ENCODE data around the gene XYLT1. TPM values are rescaled to one million over a fixed set of nuclear protein-coding genes. Genes with fewer than 3 reads are reported as not detected.

Gene XYLT1
- total and polyA plus RNA-seq, 12 donors = 0.29 to 4.0 (median 1.6) TPM

DNA sequence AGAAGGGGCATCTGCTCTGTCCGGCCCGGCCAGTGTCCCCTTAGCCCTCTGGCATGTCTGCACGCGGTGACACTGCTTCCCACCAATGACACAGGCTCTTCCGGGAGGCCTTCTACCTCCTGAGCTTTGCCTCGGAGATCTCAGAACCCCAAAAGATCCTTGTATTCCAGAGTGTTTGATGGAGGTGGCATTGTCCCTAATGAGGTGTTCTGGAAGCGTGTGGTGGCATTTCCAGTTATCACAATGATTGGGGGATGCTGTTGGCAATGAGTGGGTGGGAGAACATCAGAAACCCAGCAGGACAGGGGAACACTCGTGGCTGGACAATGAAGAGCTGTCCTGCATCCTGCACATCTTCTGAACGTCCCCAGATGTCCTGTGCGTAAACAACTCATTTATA lies 198.0 kb downstream of the XYLT1 start:
- Histone ChIP-seq H3K9me3 (no peaks in the 10 kb centered on the region), H3K36me3 (no peaks in the 10 kb centered on the region), H3K27me3 (no peaks in the 10 kb centered on the region), H3K27ac (no peak overlapping the region), H3K4me1 (peaks cover 0 to 26% (median 4%) of the 10 kb centered on the region in 9 donors), H3K4me3 (no peak overlapping the region)
- ATAC-seq (no peak), DNase-seq (no peak)
- TF ChIP-seq, protein P1, sequence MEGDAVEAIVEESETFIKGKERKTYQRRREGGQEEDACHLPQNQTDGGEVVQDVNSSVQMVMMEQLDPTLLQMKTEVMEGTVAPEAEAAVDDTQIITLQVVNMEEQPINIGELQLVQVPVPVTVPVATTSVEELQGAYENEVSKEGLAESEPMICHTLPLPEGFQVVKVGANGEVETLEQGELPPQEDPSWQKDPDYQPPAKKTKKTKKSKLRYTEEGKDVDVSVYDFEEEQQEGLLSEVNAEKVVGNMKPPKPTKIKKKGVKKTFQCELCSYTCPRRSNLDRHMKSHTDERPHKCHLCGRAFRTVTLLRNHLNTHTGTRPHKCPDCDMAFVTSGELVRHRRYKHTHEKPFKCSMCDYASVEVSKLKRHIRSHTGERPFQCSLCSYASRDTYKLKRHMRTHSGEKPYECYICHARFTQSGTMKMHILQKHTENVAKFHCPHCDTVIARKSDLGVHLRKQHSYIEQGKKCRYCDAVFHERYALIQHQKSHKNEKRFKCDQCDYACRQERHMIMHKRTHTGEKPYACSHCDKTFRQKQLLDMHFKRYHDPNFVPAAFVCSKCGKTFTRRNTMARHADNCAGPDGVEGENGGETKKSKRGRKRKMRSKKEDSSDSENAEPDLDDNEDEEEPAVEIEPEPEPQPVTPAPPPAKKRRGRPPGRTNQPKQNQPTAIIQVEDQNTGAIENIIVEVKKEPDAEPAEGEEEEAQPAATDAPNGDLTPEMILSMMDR (IDR thresholded peaks at IDR 0.05) = no peak
- intact Hi-C loops (cut with DNase I) = loop anchor here in 3 of 10 donors (10.0 kb wide), 1 partner anchor 192 kb away; no protein-coding TSS in a partner anchor
- WGBS, 2 donors = 89 to 91% methylated on average over 10 of the region's 10 CpGs

DNA sequence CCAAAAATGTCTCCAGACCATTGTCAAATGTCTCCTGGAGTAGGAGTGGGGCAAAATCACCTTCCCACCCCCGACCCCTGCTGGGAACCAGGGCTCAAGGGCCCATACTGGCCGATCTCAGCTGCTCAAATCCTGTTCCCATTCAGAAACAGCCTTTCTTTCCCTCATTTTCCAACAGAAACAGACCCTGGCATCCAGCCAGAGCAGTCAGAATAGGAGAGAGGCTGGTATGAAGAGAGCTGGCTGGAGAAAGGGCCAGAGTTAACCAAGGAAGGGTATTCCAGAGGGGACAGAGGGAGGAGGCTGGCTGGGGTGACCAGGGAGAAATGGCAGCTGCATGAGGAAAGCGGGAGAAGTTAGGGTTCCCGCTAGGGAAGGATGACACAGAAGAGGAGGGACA lies 199.1 kb downstream of the XYLT1 start:
- Histone ChIP-seq H3K4me1 (peaks cover 0 to 26% (median 4%) of the 10 kb centered on the region in 9 donors), H3K36me3 (no peaks in the 10 kb centered on the region), H3K27me3 (no peaks in the 10 kb centered on the region), H3K9me3 (no peaks in the 10 kb centered on the region), H3K4me3 (no peak overlapping the region), H3K27ac (peak overlapping the region in 1 of 10 donors; percentile 9)
- peak in 2 of 8 donors; percentile 30 to 34 for ATAC-seq
- TF ChIP-seq, protein P1 (IDR thresholded peaks at IDR 0.05) = no peak
- intact Hi-C loops (cut with DNase I) = loop anchor here in 3 of 10 donors (10.0 kb wide), 1 partner anchor 193 kb away; no protein-coding TSS in a partner anchor
- no peak for DNase-seq
- 69 to 80% methylated on average over 4 of the region's 4 CpGs for WGBS, 2 donors

DNA sequence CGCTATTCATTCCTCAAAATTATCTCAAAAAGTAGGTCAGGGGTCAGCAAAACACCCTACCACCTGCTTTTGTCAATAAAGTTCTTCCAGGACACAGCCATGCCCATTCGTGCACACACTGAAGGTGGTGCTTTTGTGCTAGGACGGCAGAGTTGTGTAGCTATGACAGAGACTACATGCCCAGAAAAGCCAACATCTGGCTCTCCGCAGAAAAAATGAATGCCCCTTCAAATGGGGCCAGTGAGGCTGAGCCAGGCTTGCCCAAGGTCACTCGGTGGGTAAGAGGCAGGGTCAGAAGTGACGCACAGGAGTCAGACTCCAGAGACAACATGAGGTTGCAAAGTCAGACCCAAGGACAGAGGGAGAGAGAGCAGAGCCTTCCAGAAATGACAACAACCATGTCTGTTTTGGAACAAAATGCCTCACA lies 200.1 kb downstream of the XYLT1 start:
- WGBS, 2 donors = 59 to 60% methylated on average over 6 of the region's 6 CpGs
- ATAC-seq = peak in 3 of 8 donors; percentile 42 to 66 (median 50)

DNA sequence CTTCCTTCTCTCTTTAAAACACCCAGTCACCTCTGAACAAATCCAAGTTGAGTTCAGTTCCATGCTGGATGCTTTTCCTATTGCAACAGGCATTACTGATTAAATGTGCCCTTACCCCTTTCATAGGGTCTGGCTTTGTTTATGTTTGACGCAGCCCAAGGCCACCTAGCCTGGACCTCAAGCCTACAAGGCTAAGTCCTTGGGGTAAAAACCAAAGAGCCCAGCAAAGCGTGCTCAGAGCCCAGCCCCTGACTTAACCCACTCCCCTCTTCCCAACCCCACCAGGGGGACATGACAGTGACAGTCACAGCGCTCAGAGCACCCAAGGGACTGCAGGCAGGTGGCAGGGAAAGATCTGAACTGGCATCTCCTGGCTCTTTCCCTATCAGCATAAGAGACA lies 200.6 kb downstream of the XYLT1 start:
- DNase-seq (no peak), ATAC-seq (no peak)
- WGBS, 2 donors = 91 to 95% methylated on average over 3 of the region's 3 CpGs
- Histone ChIP-seq H3K27me3 (no peaks in the 10 kb centered on the region), H3K4me3 (no peak overlapping the region), H3K4me1 (peaks cover 0 to 20% (median 4%) of the 10 kb centered on the region in 9 donors), H3K36me3 (no peaks in the 10 kb centered on the region), H3K9me3 (no peaks in the 10 kb centered on the region), H3K27ac (no peak overlapping the region)
- TF ChIP-seq, protein P1 (IDR thresholded peaks at IDR 0.05) = no peak
- intact Hi-C loops (cut with DNase I) = loop anchor here in 3 of 10 donors (10.0 kb wide), 1 partner anchor 195 kb away; no protein-coding TSS in a partner anchor

More for the DNA sequence above, 200.1 kb downstream of the XYLT1 start:
- no peaks in the 10 kb centered on the region for H3K36me3 ChIP-seq
- H3K27me3 ChIP-seq = no peaks in the 10 kb centered on the region
- no peak for DNase-seq
- intact Hi-C loops (cut with DNase I) = loop anchor here in 3 of 10 donors (10.0 kb wide), 1 partner anchor 194 kb away; no protein-coding TSS in a partner anchor
- H3K4me1 ChIP-seq = peaks cover 0 to 26% (median 4%) of the 10 kb centered on the region in 9 donors
- H3K9me3 ChIP-seq = no peaks in the 10 kb centered on the region
- TF ChIP-seq, protein P1 (IDR thresholded peaks at IDR 0.05) = no peak
- no peak overlapping the region for H3K4me3 ChIP-seq
- no peak overlapping the region for H3K27ac ChIP-seq

Data from heart right ventricle (tissue), 16 donors.